Erythroblast (primary cell): ENCODE measurements around the gene COG5.
"Not testable (repeated sequence)": the region's sequence is repeated elsewhere in the genome, so short reads cannot be mapped to it uniquely, and the experiment has no call there.

Experiments
- DNase-seq, 2 experiments: peaks; one replicate each; lab custom pipeline; 2025; lab: John Stamatoyannopoulos, UW
- GATA1 ChIP-seq: IDR thresholded peaks from 2 replicates; pipeline ENCODE4 v1.6.1; 2011; ENCODE audit warnings: low read depth, mild to moderate bottlenecking, control low read depth, low read length, moderate library complexity
- POLR2A ChIP-seq: IDR thresholded peaks from 2 replicates; pipeline ENCODE4 v1.6.1; 2011; ENCODE audit warnings: mild to moderate bottlenecking, low read length

The COG5 gene

DNA sequence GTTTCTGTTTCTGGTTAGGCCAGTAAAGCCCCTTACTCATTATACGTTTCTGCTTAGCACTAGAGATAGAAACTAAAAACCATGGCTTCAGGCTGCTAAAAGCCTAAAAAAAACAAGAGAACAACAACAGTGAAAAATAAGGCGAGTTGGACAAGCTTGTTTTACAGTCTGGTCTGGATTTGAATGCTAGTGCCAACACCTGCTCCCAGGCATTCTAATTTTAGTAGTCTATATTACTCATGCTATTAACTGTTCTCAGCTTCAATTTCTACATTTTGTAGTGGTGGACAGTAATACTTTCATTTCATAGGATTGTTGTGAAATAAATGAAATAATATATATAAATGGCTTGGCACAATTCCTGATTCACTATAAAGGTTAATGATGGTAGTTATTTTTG lies 286.4 kb downstream of the COG5 start:
- no peak for DNase-seq
- TF ChIP-seq POLR2A (no peak), GATA1 (no peak)

GRCh38 chr7:107276220-107276827 lies 287.4 kb downstream of the COG5 start:
- TF ChIP-seq GATA1 = no peak

GRCh38 chr7:107274506-107274905 lies 289.2 kb downstream of the COG5 start:
- no peak for DNase-seq
- no peak for TF ChIP-seq GATA1
- TF ChIP-seq POLR2A = no peak

More at GRCh38 chr7:107276220-107276827, 287.4 kb downstream of the COG5 start:
- no peak for DNase-seq

- TF ChIP-seq POLR2A (no peak), GATA1 (no peak)
- DNase-seq = no peak
Measured at GRCh38 chr7:107269790-107270189, 293.9 kb downstream of the COG5 start.

GRCh38 chr7:107268594-107268993 lies 295.1 kb downstream of the COG5 start:
- DNase-seq = no peak
- no peak for TF ChIP-seq POLR2A
- TF ChIP-seq GATA1 = no peak

DNA sequence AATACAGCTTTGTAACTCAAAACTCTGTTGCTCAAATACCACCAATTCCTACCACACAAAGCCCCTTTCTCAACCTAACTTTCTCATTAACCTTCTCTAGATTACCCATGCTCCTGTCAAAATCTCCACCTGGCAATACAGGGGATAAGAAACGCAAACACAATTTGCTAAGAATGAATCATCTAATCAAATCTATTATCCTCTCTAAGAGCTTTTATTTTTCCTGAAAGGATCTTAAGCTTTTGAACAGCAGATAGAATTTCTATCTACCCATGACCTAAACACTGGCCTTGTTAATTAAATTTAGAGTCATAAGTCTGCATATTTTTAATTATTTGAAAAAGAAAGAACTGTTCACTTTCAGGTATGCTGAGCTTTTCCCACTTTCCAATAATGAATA lies 296.6 kb downstream of the COG5 start:
- TF ChIP-seq POLR2A (no peak), GATA1 (no peak)
- no peak for DNase-seq

DNA sequence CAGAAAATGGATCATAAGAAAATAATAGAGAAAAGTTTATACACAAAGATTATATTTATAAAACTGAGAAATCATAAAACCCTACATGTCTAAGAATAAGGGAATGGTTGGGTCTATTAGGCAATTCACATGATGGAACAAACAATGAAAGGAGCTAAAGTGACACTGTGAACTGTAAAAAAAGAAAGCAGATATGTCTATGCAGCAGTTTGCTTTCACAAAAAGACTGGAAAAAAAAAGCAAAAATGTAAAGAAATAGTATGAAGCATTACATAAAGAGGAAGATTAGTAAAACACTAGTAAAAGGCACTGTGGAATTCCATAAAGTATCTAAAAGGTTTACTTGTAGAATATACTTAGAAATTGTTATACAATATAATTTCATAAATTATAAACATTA lies 299.0 kb downstream of the COG5 start:
- no peak for DNase-seq
- TF ChIP-seq GATA1 (no peak), POLR2A (no peak)

DNA sequence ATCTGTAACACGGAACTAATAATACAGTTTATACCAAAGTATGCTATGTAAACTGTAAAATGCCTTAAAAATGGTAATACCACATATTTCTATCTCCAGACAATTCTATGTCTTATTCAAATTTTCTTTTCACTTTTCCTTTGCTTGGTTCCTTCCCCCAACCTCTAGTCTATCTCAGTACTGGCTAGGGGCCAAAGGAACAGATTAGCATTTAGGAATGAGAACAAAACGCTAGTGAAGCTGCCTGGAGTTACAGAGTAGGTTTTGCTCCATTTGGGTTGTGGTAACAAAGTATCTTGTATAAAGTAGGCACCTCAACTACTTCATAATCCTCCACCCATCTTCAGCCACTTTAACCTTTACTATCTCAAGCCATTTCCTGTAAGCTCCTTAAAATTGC lies 300.9 kb downstream of the COG5 start:
- TF ChIP-seq POLR2A (no peak), GATA1 (no peak)
- DNase-seq = no peak

DNA sequence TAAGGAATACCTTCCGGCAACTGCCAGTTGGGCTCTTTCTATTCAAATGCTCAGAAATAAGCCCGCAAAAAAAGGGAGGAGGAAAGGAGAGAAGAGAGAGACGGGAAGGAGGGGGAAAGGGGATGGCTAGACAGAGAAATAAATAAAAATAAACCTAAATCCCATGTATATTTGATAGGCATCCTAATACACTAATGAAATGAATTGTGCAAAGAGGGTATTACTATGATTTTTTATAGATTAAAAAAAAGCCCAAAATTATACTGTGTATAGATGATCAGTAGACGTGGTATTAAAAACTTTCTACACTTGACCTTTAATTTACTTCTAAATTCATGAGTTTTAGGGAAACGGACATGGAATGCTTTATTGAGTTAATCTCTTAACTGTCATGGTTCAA lies 305.0 kb downstream of the COG5 start:
- no peak for TF ChIP-seq POLR2A
- TF ChIP-seq GATA1 = no peak
- DNase-seq = no peak

DNA sequence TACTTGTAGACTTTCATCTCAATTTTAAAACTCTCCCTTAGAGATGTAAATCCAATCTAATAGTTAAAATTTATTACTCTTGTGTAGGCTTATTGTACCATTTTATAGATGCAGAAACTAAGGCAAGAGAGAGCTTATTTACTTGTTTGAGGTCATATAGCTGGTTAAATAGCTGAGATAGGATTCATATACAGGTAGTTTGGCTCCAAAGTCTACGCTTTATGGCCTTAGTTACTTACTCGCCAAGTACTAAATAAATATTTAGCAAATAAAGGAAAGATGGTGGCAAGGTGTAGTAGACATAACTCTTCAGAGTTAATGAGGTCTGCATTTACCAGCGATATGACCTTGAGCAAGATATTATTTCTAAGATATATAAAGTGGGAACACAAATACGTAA lies 308.1 kb downstream of the COG5 start:
- DNase-seq = no peak
- TF ChIP-seq POLR2A = no peak
- TF ChIP-seq GATA1 = no peak

DNA sequence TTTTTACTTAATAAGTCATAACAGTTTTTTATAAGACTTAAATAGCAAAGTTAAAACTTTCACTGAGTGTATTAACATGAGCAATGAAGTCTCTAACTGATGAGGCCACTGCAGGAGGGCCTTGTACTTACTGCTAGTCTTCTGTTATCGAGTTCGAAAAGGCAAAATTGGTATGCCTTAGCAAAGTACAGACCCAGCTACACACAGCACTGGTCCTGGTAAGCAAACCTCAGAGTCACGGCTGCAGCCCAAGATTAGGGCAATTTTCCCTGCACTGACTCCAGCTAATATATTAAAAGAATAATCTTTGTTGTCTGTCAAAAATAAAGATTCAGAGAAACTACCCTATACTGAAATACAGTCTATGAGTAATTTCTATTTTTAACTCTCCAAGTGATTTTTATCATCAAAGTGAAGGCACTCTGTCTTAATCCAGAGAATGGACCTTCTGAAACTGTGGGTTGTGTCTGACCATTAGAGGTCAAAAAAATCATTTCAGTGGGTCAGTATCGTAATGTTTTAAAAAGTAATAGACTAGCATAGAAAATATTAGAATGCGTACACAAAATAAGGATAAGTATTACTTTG lies 309.2 kb downstream of the COG5 start:
- TF ChIP-seq POLR2A = no peak
- no peak for TF ChIP-seq GATA1

DNA sequence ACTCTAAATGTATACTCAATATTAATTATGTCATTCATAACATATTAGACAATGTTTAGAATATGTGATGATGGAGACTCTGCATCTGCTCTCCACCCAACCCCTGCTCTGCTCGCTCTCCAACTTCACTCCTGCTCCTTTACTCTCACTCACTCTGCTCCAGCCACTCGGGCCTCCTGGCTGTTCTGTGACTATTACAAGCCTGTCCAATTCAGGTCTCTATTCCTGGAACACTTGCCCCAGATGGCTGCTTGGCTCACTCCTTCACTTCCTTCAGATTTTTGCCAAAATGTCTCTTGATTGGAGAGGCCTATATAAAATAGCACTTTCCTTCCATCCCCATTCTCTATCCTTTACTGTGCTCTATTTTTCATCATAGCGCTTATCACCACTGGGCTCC lies 310.1 kb downstream of the COG5 start:
- TF ChIP-seq GATA1 (no peak), POLR2A (no peak)
- no peak for DNase-seq

More for the DNA sequence above, 309.2 kb downstream of the COG5 start:
- DNase-seq = no peak

DNA sequence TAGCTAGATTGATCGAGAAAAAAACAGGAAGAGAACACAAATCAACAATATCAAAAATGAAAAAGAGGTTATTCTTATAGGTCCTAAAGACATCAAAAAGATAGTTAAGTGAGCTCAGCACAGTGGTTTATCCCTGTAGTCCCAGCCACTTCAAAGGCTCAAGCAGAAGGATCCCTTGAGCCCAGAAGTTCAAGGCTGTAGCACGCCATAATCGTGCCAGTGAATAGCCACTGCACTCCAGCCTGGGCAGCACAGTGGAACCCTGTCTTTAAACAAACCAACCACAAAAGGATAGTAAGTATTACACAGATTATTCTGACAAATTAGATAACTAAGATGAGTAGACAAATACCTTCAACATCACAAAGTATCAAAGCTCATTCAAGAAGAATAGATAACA lies 311.8 kb downstream of the COG5 start:
- no peak for TF ChIP-seq GATA1
- TF ChIP-seq POLR2A = no peak
- no peak for DNase-seq

DNA sequence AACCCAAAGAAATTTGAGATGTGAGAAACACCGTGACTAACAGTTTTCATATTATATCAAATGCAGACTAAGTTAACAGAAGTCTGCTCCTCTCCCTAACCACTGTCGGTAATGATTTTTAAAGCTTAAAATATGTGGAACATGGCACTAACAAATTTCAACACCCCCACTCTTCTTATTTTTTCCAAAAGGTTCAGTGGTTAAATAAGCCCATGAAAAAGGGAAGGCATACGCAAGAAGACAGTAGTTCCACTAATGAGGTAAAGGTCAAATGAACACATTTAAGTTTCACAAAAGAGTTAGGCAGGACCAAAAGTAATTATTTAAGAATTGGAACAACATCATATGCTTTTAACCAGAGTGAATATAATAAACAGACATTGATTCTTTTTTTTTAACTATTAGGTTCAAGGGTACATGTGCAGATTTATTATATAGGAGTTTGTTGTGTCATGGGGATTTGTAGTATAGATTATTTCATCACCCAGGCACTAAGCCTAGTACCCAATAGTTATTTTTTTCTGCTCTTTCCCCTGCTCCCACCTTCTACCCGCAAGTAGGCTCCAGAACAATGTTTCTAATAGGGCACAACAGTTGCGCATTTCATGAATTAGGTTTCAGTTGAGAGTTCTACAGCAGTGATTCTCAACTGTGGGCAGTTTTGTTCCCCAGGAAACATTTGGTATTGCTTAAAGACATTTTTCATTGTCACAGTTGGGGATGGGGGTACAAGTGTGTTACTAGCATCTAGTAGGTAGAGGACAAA lies 315.0 kb downstream of the COG5 start:
- DNase-seq = no peak
- TF ChIP-seq GATA1 (no peak), POLR2A (no peak)

DNA sequence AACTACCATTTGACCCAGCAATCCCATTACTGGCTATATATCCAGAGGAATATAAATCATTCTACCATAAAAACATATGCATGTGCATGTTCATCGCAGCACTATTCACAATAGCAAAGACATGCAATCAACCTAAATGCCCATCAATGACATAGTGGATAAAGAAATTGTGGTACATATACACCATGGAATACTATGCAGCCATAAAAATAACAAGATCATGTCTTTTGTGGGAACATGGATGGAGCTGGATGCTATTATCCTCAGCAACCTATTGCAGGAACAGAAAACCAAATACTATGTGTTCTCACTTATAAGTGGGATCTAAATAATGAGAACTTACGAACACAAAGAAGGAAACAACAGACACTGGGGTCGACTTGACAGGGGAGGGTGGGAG lies 316.9 kb downstream of the COG5 start:
- not testable (repeated sequence) for DNase-seq
